HG02678 (cell line): ENCODE data around the gene PPFIBP2.

Source experiments
- ATAC-seq: cut with Tn5 transposase; IDR thresholded peaks from one replicate; pipeline ENCODE4 v1.9.1; 2021; ENCODE audit warnings: mild to moderate bottlenecking, moderate library complexity; ENCODE audit not compliant: unreplicated experiment

PPFIBP2 gene

DNA sequence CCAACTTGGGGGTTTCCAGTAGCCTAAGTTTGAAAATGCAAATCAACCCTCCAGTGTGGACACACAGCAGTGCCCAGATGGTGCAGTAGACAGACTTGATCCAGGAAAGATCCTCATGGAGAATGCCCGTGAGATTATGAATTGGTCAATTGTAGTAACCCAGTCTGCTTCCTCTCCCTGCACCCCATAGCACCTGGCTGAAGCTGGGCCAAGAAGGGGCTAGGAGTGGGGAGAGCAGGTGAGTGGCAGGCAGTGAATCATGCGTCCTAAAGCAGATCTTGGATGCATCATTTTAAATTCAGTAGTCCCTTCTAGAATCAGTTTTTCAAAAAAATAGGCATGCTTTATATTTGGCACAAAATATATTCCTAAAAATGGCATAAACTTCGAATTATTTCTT is 107.3 kb downstream of the PPFIBP2 start:
- ATAC-seq: no peak

DNA sequence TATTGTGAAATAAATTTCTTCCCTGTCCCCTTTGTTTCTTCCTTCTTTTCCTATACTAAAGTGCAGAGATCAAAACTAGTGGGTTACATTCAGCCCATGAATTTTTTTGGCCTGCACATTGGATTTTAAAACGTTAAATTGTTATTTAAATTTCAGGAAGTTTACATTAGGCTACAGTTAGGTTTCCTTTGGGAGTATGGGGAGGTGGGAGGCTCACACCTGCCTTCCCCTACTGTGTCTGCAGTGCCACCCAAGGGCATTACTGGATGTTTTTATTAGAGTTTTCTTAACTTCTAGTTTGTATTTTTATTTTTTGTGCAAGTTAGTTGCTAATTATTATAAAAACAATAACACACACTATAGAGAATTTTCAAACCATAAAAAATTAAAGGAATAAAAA is 107.8 kb downstream of the PPFIBP2 start:
- ATAC-seq: no peak

DNA sequence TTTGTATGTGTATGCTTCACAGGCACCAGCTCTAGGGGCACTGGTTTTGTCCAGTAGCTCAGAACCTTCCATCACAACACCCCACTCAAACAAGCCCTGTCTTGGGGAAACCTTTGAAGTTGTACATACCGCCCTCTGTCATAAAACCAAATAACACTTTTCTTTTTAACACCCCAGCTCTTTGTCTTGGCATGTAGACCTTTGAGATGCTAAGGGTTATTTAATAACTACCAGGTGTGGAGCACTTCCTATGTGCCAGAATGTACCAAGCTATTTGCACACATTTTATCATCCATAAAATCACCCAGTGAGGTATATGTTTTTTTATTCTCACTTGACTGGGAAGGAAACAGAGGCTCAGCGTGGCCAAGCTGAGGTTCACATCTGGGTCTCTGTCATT is 108.9 kb downstream of the PPFIBP2 start:
- no peak for ATAC-seq

DNA sequence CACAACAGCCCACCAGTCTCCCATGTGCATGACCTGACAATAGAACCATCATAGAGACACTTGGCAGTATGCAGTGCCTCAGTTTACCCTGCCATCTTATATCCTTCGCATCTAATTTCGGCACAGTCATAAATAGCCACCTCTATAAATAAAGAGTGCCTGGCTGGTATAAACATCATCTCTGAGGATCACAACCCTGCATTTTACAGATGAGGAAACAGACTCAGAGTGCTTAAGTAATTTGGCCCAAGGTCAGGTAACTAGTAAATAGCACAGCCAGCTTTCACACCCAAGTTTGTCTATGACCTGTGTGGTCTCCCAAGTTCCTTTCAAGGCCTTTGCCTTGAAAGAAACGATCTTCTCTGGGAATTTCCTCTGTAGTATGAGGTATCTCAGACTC is 114.9 kb downstream of the PPFIBP2 start:
- no peak for ATAC-seq

DNA sequence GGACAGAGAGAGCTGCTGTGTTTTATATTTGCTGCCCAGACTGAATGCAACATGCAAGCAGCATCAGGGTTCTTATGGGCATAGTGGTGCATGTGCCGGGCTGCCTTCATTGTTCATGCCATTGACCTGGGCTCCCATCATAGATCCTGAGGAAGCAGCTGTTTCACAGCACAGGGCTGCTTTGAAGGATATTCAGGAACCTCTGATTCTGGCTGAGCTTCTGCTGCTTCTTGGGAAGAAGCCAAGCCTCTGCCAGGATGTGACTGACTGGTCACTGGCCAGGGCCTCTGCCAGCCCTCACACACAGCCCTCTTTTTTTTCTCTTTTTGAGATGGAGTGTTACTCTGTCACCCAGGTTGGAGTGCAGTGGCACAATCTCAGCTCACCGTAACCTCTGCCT is 116.2 kb downstream of the PPFIBP2 start:
- ATAC-seq: no peak

DNA sequence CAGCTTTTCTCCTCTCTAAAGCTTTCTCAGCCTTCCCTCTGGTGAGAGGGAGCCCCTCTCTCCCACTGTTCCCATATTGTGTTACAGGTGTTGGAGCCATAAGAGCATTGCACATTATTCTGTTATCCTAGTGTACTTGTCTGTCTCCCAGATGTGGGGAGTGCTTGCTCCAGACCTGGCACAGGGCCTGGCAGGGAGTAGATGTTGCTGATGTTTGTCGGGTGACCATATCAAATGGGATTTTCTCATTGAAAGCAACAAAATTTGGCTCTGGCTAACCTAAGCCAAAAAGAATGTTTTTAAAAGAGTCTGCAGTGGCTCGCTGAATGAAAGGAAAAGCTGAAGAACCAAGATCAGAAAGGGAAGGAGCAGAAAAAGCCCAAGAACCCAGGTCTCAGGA is 118.4 kb downstream of the PPFIBP2 start:
- no peak for ATAC-seq

DNA sequence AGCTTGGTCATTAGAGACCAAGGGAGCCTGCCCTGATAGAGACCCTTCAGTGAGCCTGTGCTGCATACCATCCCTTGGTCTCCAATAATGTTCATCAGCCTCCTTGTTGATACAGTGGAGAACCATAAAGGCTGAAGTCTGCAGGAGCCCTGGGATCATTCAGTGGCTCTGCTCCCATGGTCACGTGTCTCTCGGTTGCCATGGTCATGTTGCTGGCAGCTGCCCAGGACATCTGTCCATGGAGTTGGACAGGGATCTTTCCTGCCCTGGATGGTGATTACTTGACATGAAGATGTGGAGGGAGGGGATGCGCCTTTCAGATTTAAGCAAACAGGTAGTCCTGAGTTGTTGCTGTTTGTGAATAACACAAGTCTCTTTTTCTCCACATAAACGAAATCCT is 121.3 kb downstream of the PPFIBP2 start:
- no peak for ATAC-seq

DNA sequence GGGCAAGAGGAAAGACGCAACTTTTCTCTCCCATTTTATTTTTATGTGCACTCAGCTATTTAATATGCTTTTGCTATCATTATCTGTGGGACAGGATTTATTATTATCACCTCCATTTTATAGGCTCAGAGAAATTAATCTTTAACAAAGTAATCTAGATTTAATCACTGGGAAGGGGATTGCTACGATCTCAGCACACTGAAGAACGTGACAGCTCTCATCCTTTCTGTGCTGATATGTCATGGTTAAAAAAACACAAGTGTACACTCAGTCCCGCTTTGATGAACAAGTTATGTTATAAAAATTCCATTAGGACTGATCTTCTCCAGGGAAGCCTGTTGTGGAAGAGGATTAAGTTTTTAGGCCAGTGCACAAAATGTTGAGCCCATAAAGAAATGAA is 121.9 kb downstream of the PPFIBP2 start:
- ATAC-seq: no peak

DNA sequence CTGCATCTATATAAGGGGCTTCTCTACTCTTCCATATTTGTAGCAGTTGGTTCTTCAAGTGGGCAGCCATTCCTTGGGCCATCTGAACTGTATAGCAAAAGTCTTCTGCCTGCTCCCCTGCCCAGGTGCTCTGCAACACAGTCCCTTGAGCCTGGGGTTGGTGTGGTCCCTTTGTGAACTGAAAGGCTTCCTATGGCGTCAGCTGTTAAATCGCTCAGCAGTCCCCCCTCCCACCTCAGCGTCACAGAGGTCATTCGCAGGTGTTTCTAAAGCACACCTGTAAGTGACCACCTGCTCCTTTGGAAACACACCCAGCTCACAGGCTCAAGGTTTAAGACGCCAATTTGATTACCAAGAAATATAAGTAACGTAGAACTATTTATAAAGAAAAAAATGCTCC is 122.6 kb downstream of the PPFIBP2 start:
- ATAC-seq: no peak

DNA sequence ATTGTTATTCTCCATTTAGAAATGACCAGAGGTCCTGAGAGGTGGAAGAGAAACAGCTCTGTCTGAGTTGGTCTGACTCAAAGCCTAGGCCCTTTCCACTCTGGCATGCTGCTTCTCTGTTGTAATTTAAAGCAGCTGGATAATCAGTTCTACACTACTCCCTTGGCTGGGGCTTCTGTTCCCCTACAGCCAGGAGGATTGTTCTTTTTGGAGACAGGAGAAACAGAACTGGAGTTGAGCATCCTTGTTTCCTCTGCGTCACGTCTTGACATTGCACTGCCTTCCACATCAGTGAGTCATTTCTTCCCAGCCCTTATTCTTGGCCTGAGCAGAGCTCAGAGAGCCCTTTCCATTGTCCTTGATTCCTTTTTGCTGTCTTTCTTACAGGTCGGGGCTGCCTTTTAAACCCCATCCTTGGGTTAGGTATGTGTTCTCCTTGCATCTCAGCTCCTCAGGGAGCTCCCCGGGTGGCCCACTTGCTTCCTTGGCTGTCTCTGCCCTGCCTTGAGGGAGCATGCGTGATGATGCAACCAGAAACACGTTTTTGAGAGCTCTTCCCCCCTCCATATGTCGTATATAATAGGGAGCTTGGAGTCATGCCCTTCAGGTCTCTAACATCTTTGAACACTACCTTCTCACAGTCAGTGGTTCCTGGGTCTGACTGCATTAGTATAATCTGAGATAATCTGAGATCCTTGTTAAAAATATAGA is 123.8 kb downstream of the PPFIBP2 start:
- no peak for ATAC-seq

DNA sequence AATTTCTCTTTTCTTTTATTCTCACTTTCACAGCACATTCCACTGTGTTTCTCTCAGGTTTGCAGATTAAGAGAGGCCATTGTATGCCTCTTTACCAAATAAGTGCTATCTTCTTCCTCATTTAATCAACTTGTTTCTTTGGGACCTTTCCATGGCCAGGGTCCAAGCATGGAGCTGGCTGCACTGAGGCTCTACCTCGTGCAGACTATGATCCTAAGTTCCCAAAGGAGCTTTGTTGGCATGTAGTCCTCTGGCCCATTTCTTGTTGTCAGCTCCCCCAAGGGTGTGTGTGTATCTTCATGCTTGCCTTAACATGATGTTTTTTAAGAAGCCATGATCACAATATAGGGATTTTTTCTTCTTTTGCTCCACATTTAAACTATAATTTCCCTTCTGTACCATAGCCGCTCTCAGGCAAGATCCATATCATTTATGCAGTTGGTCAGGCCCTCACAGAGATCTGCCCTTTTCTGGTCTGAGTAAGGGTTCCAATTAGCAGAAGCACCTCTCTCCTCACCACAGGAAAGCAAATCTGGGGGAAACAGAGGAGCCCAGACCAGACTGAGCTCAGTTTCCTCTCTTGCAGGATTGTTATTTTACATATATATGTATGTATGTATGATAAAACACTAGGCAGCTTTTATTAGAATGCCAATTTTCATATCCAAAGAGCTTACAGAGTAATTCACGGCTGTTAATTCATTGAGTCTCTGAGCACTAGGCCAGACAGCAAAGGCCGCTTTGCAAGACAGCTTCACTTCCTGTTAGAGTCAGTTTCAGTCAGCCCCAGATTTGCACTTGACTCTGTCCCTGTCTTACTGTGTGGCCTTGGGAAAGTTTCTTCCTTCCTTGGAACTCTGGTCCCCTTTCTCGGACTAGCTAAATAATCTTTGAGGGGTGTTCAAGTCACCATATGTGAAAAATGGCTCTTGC is 125.2 kb downstream of the PPFIBP2 start:
- ATAC-seq: peak; percentile 89

DNA sequence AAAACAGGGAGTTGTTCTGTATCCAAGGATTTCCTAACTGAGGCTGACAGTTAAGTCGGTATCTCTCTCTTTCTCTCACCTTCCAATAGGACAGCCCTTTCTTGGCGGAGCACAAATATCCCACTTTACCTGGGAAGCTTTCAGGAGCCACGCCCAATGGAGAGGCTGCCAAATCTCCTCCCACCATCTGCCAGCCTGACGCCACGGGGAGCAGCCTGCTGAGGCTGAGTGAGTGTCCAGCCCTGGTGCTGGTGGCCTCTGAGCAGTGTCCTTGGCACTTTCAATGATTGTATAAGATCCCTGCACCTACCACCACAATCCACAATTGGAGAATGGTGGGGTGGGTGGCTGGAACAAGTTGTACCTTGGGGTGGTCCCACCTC is 125.8 kb downstream of the PPFIBP2 start:
- no peak for ATAC-seq

DNA sequence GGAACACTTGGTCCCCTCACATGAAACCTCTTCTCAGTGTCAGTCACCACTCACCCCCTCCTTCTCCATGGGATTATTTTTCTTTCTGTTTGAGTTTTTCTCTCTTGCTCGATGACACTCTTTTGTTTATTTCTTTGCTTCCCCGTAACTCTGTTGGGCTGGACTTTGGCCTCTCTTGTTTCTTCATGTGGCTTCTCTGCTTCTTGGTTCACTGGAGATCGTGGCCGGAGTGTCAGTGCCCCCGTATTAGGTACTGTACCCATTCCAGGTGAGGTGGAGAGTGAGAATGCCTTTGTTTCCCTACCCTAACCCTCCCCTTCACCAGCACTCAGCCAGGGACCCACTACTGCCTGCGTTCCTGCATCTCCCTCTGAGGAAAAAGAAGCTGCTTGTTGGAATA is 127.0 kb downstream of the PPFIBP2 start:
- no peak for ATAC-seq

DNA sequence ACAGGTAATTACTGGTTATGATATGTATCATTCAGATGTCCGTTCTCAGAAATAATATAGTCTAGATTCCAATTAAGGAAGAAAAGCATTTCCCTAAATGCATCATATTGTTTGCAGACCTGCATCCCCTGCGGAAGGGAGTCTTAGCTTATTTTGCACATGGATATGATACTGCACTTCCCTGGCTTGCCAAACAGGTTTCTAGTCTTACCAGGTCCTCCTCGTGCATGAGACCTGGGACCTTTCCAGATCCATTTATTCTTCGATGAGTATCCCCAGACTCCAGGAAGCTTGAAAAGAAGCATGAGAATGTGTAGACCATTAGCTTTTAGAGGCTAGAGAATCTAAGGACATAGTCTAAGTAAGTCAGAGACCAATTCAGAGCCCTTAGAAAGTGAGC is 128.9 kb downstream of the PPFIBP2 start:
- no peak for ATAC-seq

DNA sequence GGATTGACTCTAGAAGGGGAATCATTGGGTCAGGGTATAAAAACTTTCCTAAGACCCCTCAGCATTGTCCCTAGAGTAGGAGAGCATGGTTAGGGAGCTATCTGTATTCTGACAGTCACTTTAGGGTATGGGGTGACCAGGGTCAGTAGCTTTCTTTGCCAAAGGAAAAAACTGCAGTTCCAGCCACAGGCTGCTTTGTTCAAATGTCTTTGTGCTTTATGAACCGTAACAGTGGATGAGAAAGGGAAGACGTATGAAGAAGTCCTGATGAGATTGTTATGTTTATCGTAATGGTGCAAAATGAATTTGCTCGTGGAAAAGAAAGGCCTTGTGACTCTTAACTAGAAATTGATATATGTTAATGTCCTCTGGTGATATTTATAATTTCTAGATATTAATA is 129.5 kb downstream of the PPFIBP2 start:
- no peak for ATAC-seq

DNA sequence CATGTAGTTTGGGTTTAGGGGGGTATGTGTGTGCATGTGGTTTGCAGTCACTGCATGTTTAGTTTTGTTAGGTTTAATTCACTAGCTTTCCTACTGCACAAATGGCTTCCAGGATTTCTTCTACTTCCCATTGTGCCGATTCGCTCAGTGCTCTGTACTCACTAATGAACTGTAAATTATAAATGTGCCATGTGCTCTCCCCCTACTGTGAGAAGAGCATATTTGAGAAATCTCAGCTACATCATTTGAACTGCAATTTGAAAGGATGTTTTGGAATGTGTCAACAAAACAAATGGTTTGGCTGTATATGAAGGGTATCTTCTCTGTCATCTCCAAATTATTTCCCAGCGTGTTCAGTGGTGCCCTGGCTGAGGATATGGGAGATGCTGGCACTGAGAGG is 131.4 kb downstream of the PPFIBP2 start:
- no peak for ATAC-seq

DNA sequence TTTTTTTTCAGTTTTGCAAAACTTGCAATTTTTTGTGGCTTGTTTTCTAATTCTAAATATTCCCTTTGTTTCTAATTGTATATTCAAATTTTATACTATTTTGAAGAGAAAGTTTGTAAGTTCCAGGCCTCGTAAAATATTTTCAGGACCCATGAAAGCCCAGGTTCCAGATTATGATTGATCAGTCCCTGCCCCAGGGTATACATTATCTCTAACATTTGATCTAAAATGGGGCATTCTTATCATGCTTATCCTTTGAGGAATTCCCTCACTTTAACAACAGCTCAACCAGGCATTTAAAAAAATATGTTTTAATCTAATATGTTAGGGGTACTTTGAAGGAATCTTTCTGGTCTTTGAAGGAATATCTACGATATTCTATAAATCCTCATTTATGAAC is 133.1 kb downstream of the PPFIBP2 start:
- no peak for ATAC-seq

DNA sequence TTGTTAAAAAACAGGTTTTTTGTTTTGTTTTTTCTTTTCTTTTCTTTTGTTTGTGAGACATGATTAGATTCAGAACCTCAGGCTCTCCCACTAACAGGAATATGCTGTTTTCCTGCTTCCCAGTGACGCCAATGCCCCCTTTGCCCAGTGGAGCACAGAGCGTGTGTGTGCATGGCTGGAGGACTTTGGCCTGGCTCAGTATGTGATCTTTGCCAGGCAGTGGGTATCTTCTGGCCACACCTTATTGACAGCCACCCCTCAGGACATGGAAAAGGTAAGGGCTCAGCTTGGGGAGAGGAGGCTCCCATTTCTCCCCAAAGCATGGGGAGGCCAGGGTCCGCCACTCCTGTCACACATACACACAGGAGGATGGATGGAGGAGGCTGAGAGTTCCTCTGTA is 134.5 kb downstream of the PPFIBP2 start:
- no peak for ATAC-seq

DNA sequence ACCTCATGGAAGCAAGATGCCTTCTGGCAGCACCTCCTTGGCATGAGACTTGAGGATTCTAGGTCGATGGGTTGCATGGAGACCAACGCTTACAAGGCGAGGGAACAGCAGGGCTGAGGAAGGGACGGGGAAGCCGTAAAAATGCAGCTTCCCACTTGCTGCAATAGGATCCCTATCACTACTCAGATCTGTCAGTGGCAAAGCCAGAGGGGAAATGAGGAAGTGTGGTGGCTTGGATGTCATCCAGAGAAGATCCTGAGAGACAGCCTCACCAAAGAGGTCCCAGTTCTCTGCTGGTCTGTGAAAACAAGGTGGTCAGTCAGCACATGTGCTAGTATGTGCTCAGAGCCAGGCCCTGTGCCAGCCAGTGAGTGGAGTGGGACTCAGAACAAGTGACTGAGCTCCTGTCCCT is 137.3 kb downstream of the PPFIBP2 start:
- no peak for ATAC-seq

DNA sequence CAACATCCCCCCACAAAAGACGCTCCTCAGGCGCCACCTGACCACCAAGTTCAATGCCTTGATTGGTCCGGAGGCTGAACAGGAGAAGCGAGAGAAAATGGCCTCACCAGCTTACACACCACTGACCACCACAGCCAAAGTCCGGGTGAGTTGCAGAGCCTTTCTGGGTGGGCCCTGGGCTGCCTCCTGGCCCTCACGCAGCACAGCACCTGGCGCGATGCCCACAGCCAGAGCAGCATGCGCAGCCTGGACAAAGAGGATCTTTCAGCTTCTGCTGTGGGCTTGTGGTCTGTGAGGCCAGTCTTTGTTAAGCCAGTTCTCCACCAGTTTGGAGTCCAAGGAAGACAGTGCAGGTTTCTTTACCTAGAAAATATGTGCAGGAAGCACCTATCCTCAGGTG is 137.9 kb downstream of the PPFIBP2 start:
- no peak for ATAC-seq

DNA sequence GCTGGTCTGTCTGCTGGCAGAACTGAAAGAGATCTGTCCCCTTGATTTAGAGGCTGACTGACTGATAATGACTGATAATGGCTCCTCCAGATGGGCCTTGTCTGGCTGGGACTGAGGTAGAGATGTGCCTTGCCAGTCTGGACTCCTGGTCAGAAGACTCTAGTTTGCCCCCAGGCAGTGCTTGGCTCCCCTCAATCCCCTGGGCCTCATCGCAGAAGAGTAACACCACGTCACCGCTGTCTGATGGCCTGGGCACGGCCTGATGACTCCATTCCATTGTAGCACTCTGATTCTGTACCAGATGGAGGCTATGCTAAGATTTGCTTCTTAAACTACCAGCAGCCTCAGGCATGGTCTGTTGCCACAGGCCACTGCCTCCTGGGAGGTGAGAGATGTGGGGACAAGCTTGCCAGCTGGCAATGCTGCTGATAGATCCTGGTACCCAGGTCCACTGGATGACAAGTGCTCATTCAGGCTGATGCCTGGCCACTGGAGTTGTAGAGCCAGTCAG is 140.5 kb downstream of the PPFIBP2 start:
- ATAC-seq: no peak
